OCI-M2 (cell line): ENCODE results near the gene GALNT7.
A peak's percentile ranks its signal among the peaks of the same experiment; 100 is the strongest.

Experiments used
- DNase-seq: peaks from one replicate; lab custom pipeline; 2025; ENCODE audit not compliant: unreplicated experiment; lab: John Stamatoyannopoulos, UW

Gene GALNT7

GRCh38 chr4:173261052-173261451 lies 92.4 kb downstream of the GALNT7 start:
- DNase-seq = no peak

- DNase-seq = no peak
These were observed 93.8 kb downstream of the GALNT7 start for GRCh38 chr4:173262375-173262774.

GRCh38 chr4:173264245-173264644 lies 95.6 kb downstream of the GALNT7 start:
- DNase-seq = no peak

DNA sequence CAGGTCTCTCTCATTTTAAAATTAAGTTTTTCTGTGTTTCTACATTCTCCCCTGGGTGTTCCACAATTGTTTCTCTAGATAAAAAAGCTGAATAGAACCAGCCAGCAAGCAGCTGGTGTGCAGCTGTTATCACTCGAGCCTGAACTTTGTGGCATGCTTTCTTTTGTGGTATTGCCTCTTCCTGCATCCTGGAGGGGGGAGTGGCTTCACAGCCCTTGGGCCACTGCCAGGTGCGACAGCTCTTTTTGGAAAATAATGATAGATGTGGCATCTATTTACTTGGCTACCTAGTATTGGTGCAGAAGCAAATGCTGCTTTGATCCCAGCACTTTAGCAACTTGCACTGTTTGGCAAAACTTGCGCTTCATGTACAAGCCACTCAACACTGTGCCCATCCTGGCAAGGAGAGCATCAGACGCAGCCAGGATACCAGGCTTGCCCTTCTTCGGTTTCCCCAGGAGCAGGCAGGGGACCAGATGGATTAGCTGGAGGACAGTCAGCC lies 96.1 kb downstream of the GALNT7 start:
- DNase-seq = peak; percentile 26

- no peak for DNase-seq
These were observed 97.1 kb downstream of the GALNT7 start for GRCh38 chr4:173265751-173266150.

GRCh38 chr4:173267711-173268110 lies 99.1 kb downstream of the GALNT7 start:
- DNase-seq = no peak

GRCh38 chr4:173269280-173269679 lies 100.7 kb downstream of the GALNT7 start:
- DNase-seq = no peak

DNA sequence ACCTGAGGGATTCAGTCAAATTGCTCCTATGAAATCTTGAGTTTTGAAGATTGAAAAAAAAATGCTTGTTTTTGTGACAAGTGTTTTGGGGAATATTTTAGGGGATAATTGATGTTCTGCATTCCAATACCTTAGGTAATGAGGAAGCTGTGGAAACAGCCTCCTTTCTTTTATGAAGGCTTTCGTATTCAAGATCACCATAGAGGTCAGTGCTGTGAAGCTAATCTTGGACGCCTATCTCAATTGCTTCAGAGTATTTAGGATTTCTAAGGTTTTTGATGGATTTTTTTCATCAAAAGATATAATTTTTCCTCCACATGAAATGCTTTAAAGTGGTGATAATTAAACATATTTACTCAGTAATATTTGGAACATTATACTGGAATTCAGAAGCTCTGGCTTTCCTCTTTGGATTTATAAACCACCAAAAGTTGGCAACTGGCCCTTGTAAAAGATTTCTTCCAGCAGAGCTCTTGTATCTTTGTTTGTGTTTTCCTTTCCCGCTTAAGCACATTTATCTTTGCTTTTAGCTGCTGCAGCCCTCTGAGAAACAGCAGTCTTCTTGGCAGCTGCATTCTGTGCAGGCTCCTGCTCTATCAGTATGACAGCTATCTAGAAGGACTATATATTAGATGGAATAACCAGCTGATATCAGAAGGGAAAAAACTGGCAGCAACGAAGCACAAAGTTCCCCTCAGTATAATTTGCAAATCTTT lies 101.9 kb downstream of the GALNT7 start:
- no peak for DNase-seq

GRCh38 chr4:173272314-173272713 lies 103.7 kb downstream of the GALNT7 start:
- DNase-seq = no peak

GRCh38 chr4:173272996-173273395 lies 104.4 kb downstream of the GALNT7 start:
- DNase-seq = no peak

- DNase-seq = no peak
These were observed 105.3 kb downstream of the GALNT7 start for GRCh38 chr4:173273941-173274340.

DNA sequence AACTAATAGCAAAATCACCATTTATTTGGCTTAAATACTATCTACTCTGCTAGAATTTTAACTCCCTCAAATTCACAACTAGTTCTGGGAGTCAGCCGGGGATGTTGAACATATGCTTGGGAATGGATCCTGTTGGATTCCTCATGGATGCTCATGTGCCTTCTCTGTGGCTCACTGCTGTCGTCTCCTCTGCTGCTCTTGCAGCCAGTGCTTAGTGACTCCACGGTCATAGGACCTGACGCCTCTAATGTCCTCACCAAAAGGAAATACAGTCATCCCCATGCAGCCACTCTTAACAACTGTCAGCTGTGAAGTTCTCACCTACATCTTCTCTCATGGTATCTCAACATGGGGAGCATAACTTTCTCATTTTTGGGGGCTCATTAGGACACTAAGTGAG lies 106.1 kb downstream of the GALNT7 start:
- DNase-seq = no peak

DNA sequence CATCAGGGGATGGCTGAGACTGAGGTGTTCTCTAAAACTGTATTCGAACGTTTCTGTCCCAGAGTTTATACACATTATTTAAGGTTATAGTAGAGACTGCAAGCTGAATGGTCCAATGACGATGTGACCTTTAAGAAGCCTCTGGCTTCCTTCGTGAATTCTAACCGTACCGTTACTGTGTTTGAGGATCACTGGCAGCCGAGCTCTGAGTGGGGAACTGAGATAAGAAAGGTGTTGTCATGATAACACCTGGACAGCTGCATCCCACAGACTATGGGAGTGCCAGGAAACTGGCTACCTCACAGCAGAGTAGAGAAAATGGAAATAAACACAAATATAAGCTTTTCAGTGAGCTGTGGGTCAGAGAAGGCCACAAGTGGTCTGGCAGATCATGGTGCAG lies 106.5 kb downstream of the GALNT7 start:
- DNase-seq = no peak

- DNase-seq = no peak
These were observed 108.7 kb downstream of the GALNT7 start for GRCh38 chr4:173277340-173277739.

- no peak for DNase-seq
These were observed 112.4 kb downstream of the GALNT7 start for GRCh38 chr4:173280998-173281397.

DNA sequence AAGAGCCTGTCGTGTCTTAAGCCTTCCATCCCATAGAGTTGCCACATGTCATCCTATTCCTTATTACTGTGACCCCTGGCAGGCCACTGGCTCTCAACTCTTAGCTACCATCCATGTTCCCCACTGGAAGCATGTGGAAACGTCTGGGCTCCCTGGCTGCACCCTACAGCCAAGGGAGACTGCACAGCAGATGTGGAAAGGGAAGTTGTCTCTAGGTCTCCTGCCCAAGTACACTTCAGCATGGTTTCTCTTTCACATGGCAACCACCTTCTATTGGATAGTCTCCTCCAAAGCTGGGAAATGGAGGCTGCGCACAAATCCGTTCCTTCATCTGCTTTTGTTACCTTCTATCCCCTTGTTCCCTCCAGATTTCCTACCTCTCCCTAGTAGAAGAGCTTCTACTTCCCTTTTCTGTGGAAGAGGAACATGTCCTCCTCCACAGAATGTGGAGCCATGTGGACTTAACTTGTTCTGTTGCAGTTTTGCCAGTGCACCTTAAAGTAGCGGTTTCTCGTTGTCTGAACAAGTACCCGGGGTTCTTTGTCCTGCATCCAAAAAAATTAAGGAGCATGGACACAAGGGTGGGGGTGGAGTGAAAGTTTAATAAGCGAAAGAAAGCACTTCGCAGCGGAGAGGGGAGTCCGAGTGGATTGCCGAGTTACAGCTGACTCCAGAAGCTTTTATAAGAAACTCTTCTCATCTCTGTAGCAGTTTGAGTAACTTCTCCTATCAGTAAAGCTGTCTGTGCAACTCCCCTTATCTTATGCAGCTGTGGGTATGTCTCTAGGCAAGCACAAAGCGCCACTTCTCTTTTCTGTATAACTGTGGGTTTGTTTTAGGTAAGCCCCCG lies 113.0 kb downstream of the GALNT7 start:
- peak; percentile 22 for DNase-seq

- DNase-seq = no peak
These were observed 113.6 kb downstream of the GALNT7 start for GRCh38 chr4:173282256-173282562.

DNA sequence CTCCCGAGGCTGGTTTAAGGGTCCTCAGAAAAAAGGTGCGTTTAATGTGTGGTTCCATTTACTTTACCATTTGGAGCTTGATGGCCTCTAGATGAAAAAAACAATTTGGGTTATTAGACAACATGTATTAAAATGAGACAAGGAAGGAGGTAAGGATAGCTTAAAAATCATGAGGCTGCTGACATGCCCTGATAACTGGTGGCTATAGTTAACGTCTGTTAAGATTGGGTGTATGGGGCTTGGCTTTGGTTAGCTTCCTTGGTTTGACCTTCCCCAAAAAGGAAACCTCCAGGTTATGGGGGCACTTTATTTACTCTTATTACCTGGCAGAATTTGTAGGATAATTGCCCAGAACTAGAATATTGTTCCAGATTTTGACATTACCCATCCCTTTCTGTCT lies 114.0 kb downstream of the GALNT7 start:
- no peak for DNase-seq

DNA sequence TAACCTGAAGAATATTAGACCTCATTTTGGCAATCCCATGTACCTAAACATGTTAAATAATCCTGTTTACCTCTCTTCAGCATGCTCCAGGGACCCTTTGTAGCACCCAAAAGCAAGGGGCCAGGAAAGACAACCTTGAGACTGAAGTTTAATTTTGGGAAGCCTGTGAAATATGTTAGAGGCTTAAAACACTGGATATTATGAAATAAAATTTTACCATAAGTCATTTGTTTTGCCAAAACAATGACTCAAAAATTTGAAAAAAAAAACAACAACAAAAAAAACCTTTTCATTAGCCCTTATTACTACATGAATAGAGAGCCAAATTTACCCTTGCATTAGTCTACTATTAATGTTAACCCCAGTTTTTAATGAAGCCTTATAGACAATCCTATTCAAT lies 115.9 kb downstream of the GALNT7 start:
- no peak for DNase-seq

DNA sequence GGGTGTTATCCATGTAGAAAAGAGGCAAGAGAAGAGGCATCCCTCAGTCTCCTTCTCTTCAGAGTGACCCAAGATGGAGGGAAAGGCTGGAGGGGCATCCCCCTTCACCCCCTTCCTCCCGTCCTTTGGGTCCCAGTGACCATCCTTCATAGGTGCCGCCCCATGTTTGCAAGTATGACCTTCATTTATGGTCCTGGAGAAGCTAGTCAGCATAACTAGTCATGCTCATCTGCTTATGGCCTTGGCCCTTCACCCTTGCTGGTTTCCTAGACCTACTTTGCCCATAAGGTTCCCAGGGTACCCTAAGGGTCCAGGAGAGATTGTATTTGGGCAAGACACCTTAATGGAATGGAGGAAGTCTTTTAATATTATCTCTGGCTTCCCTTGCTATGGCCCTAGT lies 118.9 kb downstream of the GALNT7 start:
- no peak for DNase-seq

DNA sequence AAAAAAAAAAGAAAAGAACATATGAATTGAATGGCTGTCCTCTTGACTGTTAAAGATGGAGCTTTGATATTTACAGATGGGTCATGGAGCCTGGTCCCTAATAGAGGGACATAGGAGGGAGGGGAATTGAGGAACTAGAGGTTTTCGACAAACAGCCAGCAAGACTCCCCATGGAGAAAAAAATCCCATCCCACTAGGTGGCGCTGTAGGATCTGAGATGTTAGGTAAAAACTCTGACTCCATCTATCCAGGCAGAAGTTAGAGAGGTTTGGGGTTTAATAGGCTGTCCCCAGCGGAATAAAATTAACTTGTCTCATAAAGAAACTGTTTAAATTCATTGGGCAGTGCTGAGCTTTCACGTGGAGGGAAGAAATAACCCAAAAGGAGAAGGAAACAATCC lies 119.7 kb downstream of the GALNT7 start:
- DNase-seq = peak; percentile 68

DNA sequence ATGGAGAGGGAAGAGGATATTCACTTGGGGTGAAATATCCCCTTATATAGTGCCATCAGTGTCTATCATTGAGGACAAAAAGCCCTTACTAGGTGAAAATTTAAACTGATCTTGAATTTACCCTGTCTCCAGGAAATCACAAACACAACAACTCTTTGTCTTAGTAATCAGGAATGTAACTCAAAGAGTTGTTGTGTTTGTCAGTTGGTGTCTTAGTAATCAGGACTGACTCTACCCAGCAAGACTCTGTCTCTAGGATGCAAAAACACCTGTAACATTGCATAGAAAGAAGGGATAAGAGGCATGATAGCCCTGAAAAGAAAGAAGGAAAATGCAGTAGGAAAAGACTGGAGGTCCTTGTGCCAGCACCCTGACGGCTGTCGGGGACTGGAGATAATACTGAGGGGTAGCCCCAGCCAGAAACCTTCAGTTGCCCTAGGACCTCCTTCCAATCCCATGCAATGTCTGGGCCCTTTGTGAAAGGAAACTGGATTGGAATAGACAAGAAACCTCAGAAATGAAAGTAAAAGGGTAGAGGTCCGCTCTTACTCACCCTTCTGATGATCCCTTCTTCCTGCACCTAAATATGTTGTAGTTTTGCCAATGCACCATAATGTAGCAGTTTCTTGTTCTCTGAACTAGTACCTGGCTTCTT lies 120.2 kb downstream of the GALNT7 start:
- no peak for DNase-seq
